COR-L47 (cell line): ENCODE results near the gene CAPG.
A peak's percentile ranks its signal among the peaks of the same experiment; 100 is the strongest.
"Not testable (repeated sequence)": the region's sequence is repeated elsewhere in the genome, so short reads cannot be mapped to it uniquely, and the experiment has no call there.

Source experiments
- DNase-seq: peaks from one replicate; lab custom pipeline; 2025; lab: John Stamatoyannopoulos, UW

Gene CAPG

DNA sequence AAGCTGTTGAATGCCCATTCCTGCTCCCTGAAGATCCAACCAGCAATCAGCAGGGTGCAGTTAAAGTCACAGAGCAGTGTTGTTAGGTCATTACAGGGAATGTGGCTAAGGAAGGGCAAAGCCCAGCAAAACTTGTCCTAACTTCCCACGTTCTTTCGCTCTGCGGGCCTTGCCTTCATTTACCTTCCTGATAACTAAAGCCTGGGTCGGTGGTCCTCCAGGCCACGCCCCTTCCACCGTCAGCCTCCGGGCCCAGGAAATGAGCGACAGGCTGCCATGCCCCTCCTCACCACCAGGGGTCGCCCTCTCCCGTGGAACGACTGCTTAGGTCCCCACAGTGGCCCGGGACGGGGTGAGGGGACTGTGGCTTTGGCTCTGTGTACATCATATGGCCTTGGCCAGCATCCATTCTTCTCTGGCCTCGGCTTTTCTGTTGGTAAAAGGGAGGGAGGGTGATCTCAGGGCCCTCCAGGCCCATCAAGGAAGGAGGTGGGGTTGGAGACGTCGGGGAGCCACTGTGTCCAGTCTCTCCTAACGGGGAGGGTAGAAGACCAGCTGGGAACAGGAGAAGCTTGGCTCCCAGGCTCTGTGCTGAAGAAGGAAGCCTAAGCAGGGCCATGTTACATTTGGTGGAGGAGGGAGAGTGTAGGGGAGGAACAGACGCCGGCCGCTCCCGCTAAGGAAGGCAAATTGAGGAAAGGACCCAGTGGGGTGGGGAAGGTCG lies 10.5 kb upstream of the CAPG start:
- DNase-seq, result peak; percentile 71

DNA sequence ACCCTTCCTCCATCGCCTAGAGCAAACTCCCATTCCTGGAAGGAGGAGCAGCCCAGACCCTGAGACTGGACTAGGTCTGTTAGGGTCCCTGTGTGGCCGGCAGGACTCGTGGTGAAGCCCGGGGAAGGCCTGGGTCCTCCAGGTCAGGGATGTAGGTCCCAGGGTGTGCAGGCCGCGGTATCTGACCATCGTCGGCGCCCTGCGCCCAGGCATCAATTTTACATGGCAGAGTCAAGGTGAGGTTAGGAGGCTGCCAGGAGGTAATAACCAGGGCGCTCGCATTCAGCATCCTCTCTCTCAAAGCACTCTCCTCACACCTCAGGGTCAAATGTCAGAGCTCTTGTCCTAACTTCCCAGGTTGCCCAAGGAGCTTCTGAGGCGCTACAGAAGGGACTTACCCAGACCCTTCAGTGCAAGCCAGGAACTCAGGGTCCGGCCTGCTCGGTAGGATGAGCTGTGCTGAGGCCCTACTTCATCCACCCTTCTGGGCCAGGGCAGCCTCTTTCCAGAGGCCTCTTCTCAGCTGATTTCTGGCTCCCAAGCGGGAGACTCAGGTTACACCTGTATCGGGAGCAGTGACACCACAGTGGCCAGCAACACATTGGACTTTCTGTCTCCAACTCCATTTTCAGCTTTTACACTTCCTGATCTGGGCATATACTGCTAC lies 9.0 kb upstream of the CAPG start:
- DNase-seq, result no peak

DNA sequence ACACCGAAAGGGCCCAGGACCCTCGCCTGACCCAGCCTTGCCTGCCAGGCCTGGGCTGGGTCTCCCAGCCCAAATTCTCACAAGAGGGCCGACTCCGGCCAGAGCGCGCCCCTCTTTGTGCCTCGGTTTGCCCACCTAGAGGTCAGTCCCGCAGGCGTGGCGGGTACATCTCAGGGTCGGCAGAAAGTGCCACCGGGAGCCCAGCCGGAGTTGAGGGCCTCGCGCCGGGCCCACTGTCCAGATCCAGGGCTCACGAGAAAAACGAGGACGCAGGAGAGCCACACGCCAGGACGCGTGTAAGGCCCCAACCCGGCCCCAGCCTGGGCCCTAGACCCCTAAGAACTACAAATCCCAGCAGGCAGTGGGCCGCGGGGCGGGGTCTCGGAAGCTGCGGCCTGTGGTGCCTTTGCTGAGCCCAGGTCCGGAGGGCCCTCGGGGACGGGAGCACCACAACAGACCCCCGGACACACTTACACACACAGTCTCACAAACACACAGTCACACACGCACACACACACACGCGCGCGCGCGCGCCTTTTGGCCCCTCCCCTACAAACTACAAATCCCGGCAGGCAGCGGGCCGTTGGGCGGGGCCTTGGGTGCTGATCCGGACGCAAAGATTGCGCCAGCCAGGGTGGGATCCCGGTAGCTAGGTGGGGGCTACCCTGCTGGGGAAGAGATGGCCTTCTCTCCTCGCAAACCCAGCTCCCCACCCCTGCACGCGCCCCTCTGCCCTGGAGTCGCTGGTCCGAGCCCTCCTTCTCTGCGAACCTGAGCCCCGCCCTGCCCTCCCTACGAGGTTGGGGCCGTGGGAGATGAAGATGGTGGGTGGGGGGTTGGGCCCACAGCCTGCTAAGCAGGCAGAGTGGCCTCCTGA lies 8.2 kb upstream of the CAPG start, which contains the start of gene SH2D6:
TSS of gene SH2D6 (plus strand) at position 583 of the 877 bp plus-strand sequence. CDS start 10,752 bp downstream, outside the sequence.
- peak; percentile 81 for DNase-seq

GRCh38 chr2:85415980-85416650 lies 5.9 kb upstream of the CAPG start:
- no peak for DNase-seq

DNA sequence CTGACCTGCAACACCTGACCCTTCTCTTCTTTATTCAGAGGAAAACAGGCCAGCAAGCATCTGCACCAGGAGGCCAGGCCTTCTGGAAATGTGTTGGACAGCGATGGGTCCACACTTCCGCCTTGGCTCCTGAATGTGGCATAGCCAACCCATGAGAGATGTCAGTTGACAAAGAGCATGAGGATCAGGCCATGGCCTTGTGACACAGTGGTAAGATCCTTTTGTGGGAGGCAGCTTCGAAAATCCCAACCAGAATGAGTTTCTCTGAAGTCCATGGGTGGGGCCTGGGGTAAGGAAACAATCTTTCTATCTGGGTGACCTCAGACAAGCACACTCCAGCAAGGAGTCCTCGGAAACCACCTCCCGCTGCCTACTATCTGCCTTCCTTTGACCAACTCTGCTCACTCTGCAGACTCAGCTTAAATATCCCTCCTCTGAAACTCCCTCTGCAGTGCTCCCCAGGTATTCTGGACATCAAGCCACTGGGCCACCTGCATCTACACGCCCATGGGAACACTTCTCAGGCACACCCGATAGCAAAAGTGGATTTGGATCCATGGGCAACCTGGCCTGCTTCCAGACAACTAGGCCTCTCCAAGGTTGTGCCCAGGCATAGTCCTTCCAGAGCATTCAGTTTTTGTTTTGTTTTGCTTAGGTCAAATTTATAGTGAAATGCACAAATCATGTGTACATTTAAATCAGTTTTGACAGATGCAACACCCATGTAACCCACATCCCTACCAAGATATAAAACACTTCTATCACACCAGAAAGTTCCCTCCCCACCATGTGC lies 4.8 kb upstream of the CAPG start:
- no peak for DNase-seq

DNA sequence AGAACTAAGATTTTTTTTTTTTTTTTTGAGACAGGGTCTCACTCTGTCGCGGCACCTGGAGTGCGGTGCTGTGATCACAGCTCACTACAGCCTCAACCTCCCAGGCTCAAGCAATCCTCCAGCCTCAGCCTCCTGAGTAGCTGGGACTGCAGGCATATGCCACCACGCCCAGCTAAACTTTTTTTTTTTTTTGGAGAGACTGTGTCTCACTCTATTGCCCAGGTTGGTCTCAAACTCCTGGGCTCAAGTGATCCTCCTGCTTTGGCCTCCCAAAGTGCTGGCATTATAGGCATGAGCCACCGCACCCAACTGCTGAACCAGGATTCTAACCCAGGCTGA lies 4.2 kb upstream of the CAPG start:
- DNase-seq, result not testable (repeated sequence)

DNA sequence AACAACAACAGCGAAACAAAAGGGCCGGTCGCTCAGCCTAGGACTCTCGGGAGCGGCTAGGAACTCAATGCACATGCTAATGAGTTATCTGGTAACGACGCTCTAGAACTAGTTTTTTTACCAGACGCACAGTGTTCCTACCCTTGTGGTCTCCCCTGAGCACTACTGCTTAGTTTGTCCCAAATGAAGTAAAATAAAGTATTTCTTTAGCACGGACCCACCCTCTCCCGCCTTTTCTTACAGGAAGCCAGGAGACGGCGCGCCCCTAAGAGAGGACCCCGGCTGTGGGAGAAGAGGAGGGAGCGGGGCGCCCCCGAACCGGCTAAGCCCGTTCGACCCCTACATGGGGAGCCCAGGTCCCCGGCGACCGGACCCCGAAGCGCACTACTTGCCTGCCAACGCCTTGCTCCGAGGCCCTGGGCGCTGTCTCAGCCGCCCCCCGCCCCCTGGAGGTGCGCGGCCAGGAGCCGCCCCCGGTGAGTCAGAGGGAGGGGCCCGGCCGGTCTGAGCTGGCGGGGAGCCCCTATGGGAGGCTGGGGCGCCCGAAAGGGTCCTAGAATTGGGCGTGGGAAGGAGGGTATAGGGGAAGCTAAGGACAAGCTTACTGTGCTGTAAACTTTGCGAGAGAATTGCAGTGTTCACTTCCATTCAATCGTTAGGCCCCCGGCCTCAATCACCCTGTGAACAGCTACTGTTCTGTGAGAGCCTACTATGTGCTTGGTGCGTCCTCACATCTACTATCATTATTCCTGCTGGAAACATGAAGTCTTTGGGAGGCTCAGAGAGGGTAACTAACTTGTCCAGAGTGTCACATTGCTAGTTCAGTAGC lies 3.6 kb upstream of the CAPG start:
- DNase-seq, result no peak

DNA sequence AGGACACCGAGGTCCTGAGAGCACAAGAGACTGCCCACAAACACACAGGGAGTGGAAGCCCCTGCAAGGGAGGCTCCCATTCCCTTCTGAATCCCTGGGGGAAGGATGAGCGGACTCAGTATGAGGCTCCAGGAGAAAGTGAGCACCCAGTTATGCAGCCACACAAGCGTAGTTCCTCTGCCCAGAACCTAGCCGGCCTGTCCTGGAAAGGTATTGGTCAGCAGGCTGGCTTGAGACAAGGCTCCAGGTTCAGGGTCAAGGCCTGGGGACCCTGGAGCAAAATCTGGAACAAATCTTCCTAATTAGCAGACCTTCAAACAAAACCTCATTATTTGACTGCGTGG lies 1.2 kb upstream of the CAPG start:
- DNase-seq, result no peak

- no peak for DNase-seq
These were observed 628 bp upstream of the CAPG start for GRCh38 chr2:85410584-85411404.

GRCh38 chr2:85405201-85406059 lies 4.7 kb downstream of the CAPG start:
- DNase-seq, result no peak

DNA sequence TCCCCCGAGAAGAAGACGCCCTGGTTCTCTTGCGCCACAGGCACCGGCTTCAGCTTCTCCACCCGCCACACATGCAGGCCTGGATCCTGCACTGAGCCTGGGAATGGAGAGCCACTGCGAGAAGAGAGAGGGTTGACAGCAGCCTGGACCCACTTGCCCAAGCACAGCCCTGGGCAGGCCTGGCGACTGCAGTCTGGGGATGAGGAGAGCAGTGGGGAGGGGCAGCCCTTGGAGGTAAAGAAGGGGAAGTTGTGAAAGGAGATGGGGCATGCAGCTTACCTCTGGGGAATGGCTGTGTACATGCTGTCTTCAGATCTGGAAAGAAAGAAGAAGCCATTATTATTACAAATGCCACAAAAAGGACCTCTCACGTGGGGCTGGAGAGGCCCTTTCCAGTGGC lies 8.3 kb downstream of the CAPG start:
- no peak for DNase-seq

GRCh38 chr2:85401464-85401805 lies 8.7 kb downstream of the CAPG start:
- no peak for DNase-seq

DNA sequence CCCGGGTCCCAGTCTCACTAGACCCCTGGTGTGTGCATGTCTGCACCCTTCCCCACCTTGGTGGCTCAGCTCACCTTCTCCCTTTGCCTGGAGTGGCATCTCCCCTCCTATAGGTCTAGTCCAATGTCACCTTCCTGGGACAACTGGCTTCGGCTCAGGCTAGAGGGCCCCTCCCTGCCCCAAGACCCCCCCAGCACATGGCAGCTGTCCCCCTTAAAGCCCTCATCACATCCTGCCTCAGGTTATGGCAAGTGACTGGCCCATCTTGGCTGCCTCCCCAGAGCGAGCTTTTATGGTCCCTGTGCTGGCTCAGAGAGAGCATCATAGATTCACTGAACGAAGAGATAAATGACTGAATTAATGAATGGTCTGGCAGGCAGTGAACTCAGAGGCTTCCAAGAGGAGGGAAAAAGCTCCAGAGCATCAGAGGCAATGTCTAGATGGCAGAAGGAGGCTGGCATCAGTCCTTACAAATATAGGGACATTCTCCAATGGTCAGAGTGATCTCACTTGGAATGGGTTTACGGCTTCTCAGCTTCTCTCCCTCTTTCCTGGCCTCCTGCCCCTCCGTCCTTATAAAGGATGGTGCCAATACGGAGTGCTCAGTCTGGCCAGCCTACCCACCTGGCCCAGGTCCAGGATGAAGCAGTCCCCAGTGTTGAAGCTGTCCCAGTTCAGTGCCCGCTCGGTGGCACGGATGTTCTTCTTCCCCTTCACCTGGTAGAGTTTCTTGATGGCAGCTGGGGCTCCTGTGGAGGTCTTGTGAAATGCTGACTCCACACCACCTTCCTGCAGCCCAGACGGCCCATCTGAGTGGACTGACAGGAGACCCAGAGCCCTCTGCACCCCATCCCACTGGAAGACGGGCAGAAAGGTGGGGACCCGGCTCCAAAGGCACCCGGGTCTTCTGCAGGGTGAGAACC lies 9.4 kb downstream of the CAPG start:
- DNase-seq, result no peak

DNA sequence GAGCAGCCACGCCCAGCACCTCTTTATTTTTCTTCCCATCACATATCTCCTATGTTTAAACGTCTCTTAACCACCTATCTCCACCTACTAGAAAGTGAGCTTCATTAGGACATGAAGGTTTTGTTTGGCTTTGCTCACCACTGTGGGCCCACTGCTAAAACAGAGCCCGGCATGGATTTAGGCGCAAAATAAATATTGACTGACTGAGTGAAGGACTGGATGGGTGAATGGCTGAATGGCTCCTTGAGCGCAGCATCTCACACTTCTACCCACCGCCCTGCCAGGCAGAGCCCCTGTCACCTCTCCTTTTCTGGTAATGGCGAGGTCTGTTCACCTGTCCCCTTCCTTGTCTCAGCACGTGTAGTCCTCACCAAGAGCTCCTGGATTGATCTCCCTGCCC lies 10.1 kb downstream of the CAPG start:
- no peak for DNase-seq

GRCh38 chr2:85399183-85399455 lies 11.0 kb downstream of the CAPG start:
- no peak for DNase-seq

DNA sequence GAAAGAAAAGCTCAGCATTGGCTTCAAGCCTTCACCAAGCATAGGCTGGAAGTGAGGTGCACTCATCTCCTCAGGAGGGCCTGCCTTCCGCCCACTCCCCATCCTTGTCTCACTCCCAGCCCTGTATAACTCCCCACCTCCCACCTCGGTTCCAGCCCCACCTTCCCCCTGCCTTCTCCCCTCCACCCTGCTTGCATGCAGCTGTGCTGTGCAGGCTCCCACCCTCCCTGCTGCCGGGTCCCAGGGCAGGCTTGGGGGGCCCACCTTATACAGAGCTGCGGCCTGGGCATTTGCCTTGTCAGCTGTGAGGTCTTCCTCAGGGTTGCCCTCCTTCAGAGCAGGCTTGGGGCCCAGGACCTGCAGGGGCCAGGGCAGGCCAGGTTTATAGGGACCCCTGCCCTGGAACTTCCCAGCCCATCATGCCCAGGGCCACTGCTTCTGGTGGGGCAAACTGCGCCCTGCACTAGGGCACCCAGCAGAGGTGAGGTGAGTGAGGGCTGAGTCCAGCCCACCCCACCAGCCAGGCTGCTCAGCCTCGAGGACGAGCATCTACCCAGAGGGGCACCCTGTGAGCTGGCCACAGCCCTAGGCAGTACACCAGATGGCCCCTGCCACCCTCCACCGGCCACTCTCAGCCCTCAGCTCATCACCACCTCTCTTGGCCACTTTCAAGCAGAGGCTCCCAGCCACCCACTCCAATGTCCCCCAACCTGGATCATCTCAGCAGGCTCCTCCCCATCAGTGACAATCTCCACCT lies 11.6 kb downstream of the CAPG start:
- no peak for DNase-seq

DNA sequence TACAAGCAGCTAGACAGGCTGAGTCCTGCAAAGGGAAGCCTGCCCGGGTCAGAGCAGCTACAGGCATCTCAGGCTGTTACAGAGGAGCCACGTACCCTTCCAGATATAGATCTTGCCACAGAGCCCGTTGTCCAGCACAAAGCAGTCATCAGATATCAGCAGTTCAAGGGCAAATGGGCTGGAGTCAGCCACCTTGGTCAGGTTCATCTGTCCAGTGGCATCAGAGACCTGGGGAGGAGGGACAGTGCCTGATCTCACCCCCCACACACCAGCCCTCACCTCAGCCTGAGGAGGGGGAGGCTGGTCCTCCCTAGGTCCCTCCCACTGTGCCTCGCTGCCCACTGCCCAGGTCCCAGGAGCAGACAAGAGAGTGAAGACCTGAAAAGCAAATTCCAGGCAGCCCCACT lies 12.2 kb downstream of the CAPG start:
- no peak for DNase-seq
